Endothelial cell of umbilical vein (primary cell): Measurements from ENCODE around the gene ACTN1. TPM values are rescaled to one million over a fixed set of nuclear protein-coding genes. Genes with fewer than 3 reads are reported as not detected.

Source experiments
- BruUV-seq: library from RNA; stranded (reverse); fragments of 400-500 nt; replicated peaks from 2 replicates; lab custom pipeline; 2021; lab: Mats Ljungman, UMichigan
- CTCF ChIA-PET: fragments of 300-600, 350-600 bp; sonication (Branson Sonifier 250); formaldehyde crosslinking; loops from one replicate; lab custom pipeline; 2021; ENCODE audit warnings: antibody characterized with exemption, inconsistent platforms; lab: Charles Lee
- POLR2A ChIA-PET: fragments of 300-600, 350-600 bp; sonication (Branson Sonifier 250); formaldehyde crosslinking; loops from one replicate; lab custom pipeline; 2021; ENCODE audit warnings: antibody characterized with exemption, inconsistent platforms; lab: Charles Lee
- DNase-seq: peaks from one replicate; pipeline ENCODE4 v3.0.0-alpha.2; 2011; ENCODE audit warnings: low read depth, low spot score
- FAIRE-seq: peaks from 2 replicates; lab custom pipeline; 2011; peaks lifted over from hg19 to GRCh38; lab: Jason Lieb, UNC
- H2AFZ ChIP-seq: 2 replicates; pipeline ENCODE4 v1.6.0; 2012; ENCODE audit warnings: low read depth, low read length, control low read depth, inconsistent platforms
- H3K27ac ChIP-seq: 2 replicates; pipeline ENCODE4 v1.5.1; 2011; ENCODE audit warnings: low read depth, mild to moderate bottlenecking, control low read depth, low read length, moderate library complexity; ENCODE audit not compliant: insufficient read depth
- H3K27me3 ChIP-seq, 2 experiments: 2 replicates each; pipeline versions ENCODE4 v1.6.0 to v1.6.1; 2011; ENCODE audit warnings: low read length in 2 of 2, mixed read lengths in 1 of 2; ENCODE audit not compliant: control insufficient read depth in 2 of 2, insufficient read depth in 2 of 2
- H3K36me3 ChIP-seq, 2 experiments: 2 replicates in 1 of 2; 3 replicates in 1 of 2; pipeline ENCODE4 v1.5.1; 2011; ENCODE audit warnings: low read length in 2 of 2, mild to moderate bottlenecking in 1 of 2, moderate library complexity in 1 of 2; ENCODE audit not compliant: control insufficient read depth in 2 of 2, insufficient read depth in 2 of 2; ENCODE audit errors: extremely low read depth in 1 of 2
- H3K4me1 ChIP-seq: 3 replicates; pipeline ENCODE4 v1.5.1; 2011; ENCODE audit warnings: mild to moderate bottlenecking, low read length; ENCODE audit not compliant: control insufficient read depth, insufficient read depth; ENCODE audit errors: extremely low read depth
- H3K4me2 ChIP-seq: 2 replicates; pipeline ENCODE4 v1.6.1; 2011; ENCODE audit warnings: low read length, control low read depth, mixed read lengths; ENCODE audit not compliant: insufficient read depth
- H3K4me3 ChIP-seq, 3 experiments: fragments of 200-600 bp in 1 of 3; sonication (generic), shearing (Covaris generic) in 1 of 3; replicated peaks in 1 of 3; 2 replicates each; pipeline ENCODE4 v1.5.1; 2011 to 2016; ENCODE audit warnings: control low read depth in 3 of 3, low read length in 3 of 3, mild to moderate bottlenecking in 2 of 3, inconsistent platforms in 1 of 3, low read depth in 1 of 3, moderate library complexity in 1 of 3; ENCODE audit not compliant: insufficient read depth in 1 of 3
- H3K79me2 ChIP-seq: 2 replicates; pipeline ENCODE4 v1.6.0; 2012; ENCODE audit warnings: low read length, inconsistent platforms; ENCODE audit not compliant: control insufficient read depth, insufficient read depth
- H3K9ac ChIP-seq: replicated peaks from 2 replicates; pipeline ENCODE3; 2011; ENCODE audit warnings: low read length, control low read depth; ENCODE audit not compliant: insufficient read depth; ENCODE audit errors: extremely low read depth
- H3K9me1 ChIP-seq: replicated peaks from 3 replicates; pipeline ENCODE4 v1.6.0; 2011; ENCODE audit warnings: mild to moderate bottlenecking, low read length; ENCODE audit not compliant: control insufficient read depth, insufficient read depth; ENCODE audit errors: extremely low read depth
- H3K9me3 ChIP-seq: replicated peaks from 2 replicates; pipeline ENCODE4 v1.5.1; 2012; ENCODE audit warnings: low read length, inconsistent platforms; ENCODE audit not compliant: control insufficient read depth, insufficient read depth
- H4K20me1 ChIP-seq: replicated peaks from 2 replicates; pipeline ENCODE3; 2011; ENCODE audit warnings: mild to moderate bottlenecking, low read length; ENCODE audit not compliant: control insufficient read depth, insufficient read depth; ENCODE audit errors: extremely low read depth
- CTCF ChIP-seq, 2 donors: IDR thresholded peaks; 1 replicate in 1 of 2; 2 replicates in 1 of 2; pipeline ENCODE4 v1.5.1; 2011; ENCODE audit warnings: low read length in 2 of 2, mild to moderate bottlenecking in 2 of 2, moderate library complexity in 2 of 2, control low read depth in 1 of 2, inconsistent platforms in 1 of 2, low read depth in 1 of 2; ENCODE audit not compliant: insufficient read depth in 1 of 2; ENCODE audit errors: extremely low read depth in 1 of 2
- EZH2 ChIP-seq: IDR thresholded peaks from 2 replicates; pipeline ENCODE4 v1.6.1; 2012; ENCODE audit warnings: borderline replicate concordance, low read depth, mild to moderate bottlenecking, moderate library complexity, low read length, inconsistent platforms; ENCODE audit not compliant: severe bottlenecking
- FOS ChIP-seq: IDR thresholded peaks from 2 replicates; pipeline ENCODE4 v1.6.1; 2011; ENCODE audit warnings: mild to moderate bottlenecking, low read length, moderate library complexity, borderline replicate concordance; ENCODE audit not compliant: insufficient read depth
- GATA2 ChIP-seq: IDR thresholded peaks from 2 replicates; pipeline ENCODE4 v1.7.0; 2011; ENCODE audit warnings: low read depth, mild to moderate bottlenecking, moderate library complexity, mixed read lengths, low read length; ENCODE audit not compliant: insufficient read length, insufficient read depth
- JUN ChIP-seq: IDR thresholded peaks from 2 replicates; pipeline ENCODE4 v1.6.1; 2011; ENCODE audit warnings: borderline replicate concordance, low read depth; ENCODE audit not compliant: insufficient read length, insufficient read depth
- MAX ChIP-seq: IDR thresholded peaks from 2 replicates; pipeline ENCODE4 v1.6.1; 2011; ENCODE audit not compliant: insufficient read depth, insufficient read length
- MYC ChIP-seq: IDR thresholded peaks from one replicate; pipeline ENCODE4 v1.6.1; 2011; ENCODE audit warnings: mild to moderate bottlenecking, low read depth, low read length
- POLR2A ChIP-seq: IDR thresholded peaks from 2 replicates; pipeline ENCODE4 v1.6.1; 2012; ENCODE audit warnings: low read depth, mild to moderate bottlenecking, control low read depth, low read length
- POLR2AphosphoS5 ChIP-seq: IDR thresholded peaks from 2 replicates; pipeline ENCODE4 v1.6.1; 2012; ENCODE audit warnings: low read depth, mild to moderate bottlenecking, control low read depth, low read length, moderate library complexity; ENCODE audit not compliant: insufficient read depth
- dilution Hi-C: fragments of 300-500 bp; cut with MboI; formaldehyde crosslinking; loops from one replicate; pipeline ENCODE4 v1.15.0; 2019; ENCODE audit warnings: low sequenced_read_pairs; ENCODE audit not compliant: extremely low pct_ligation_motif_present
- intact Hi-C: fragments of 100-400 bp; cut with micrococcal nuclease; formaldehyde crosslinking; loops from one replicate; pipeline ENCODE4 v1.10.0; 2022
- polyA plus RNA-seq, 4 experiments: library from polyadenylated mRNA; depleted of rRNA in 3 of 4; stranded (reverse) in 3 of 4; unstranded in 1 of 4; fragments of >200 nt; gene quantifications; 2 replicates each; pipeline versions ENCODE4 v1.2.1 to v1.2.3, GENCODE V29; 2011 to 2012; ENCODE audit warnings: missing spikeins in 1 of 4
- total RNA-seq: library from RNA; stranded (reverse); gene quantifications from 2 replicates; pipeline ENCODE4 v1.2.3, GENCODE V29; 2021

ACTN1 gene
- total and polyA plus RNA-seq, 2 donors (not counting 3 experiments of a cell fraction or from before 2014, with no cell fraction given), result 442 to 463 TPM

GRCh38 chr14:68959035-68959434 lies 20.1 kb downstream of the ACTN1 start:
- FAIRE-seq, result no peak
- Histone ChIP-seq H3K4me2 (peak overlapping the region; percentile 71), H3K79me2 (peaks cover 100% of the 10 kb centered on the region), H3K36me3 (peaks cover 0 to 21% of the 10 kb centered on the region in 2 experiments), H3K9me1 (no peaks in the 10 kb centered on the region), H3K9me3 (no peaks in the 10 kb centered on the region), H3K27ac (peak overlapping the region; percentile 56), H2AFZ (no peak overlapping the region), H3K4me1 (peaks cover 62% of the 10 kb centered on the region), H3K9ac (peak overlapping the region; percentile 28), H3K4me3 (no peak overlapping the region), H4K20me1 (peaks cover 13% of the 10 kb centered on the region), H3K27me3 (no peaks in the 10 kb centered on the region)
- BruUV-seq, result TSS peak; percentile 88
- CTCF ChIA-PET, result interaction anchor here (0.8 to 5.1 kb wide), 19 partner anchors 10 to 148 kb away, joined by 3 to 18 read pairs (median 7); no protein-coding TSS in a partner anchor
- TF ChIP-seq JUN (no peak), POLR2AphosphoS5 (no peak), FOS (no peak), EZH2 (no peak), MYC (no peak), GATA2 (no peak), MAX (no peak), CTCF (IDR thresholded peaks at IDR 0.05; ENCODE audit: extremely low read depth in 1 of 2, insufficient read depth in 1 of 2, low read depth in 1 of 2, low read length in 2 of 2) (no peak), POLR2A (no peak)
- POLR2A ChIA-PET, result interaction anchor here (0.7 to 1.2 kb wide), 3 partner anchors 17 to 20 kb away, joined by 3 to 5 read pairs (median 3); no protein-coding TSS in a partner anchor
- dilution Hi-C loops (no loop called here), intact Hi-C loops (no loop called here)
- DNase-seq, result peak; percentile 49
